Muscle of leg (tissue), 11 donors: ENCODE measurements around the gene CCDC148. TPM values are rescaled to one million over a fixed set of nuclear protein-coding genes. Genes with fewer than 3 reads are reported as not detected.

ENCODE experiments used
- DNase-seq: peaks from one replicate; pipeline ENCODE4 v3.0.0; 2013
- H3K27ac ChIP-seq: one replicate; pipeline ENCODE4 v1.5.1; 2013; ENCODE audit warnings: mild to moderate bottlenecking, low read length, control low read depth
- H3K27me3 ChIP-seq: one replicate; pipeline ENCODE4 v1.6.1; 2013; ENCODE audit warnings: low read length; ENCODE audit not compliant: control insufficient read depth, insufficient read depth
- H3K36me3 ChIP-seq: one replicate; pipeline ENCODE4 v1.6.1; 2013; ENCODE audit warnings: low read length; ENCODE audit not compliant: control insufficient read depth, insufficient read depth
- H3K4me1 ChIP-seq: one replicate; pipeline ENCODE4 v1.6.1; 2013; ENCODE audit warnings: low read length; ENCODE audit not compliant: control insufficient read depth, insufficient read depth
- H3K4me3 ChIP-seq: one replicate; pipeline ENCODE4 v1.5.1; 2013; ENCODE audit warnings: low read length, control low read depth
- H3K9me3 ChIP-seq: replicated peaks from 2 replicates; pipeline ENCODE4 v1.6.1; 2013; ENCODE audit warnings: low read depth, low read length; ENCODE audit not compliant: control insufficient read depth
- WGBS: methylation state at CpG from one replicate; pipeline ENCODE4 v1.1.5; 2013; ENCODE audit warnings: missing lambda C conversion rate; ENCODE audit not compliant: insufficient coverage; 5-methylcytosine and 5-hydroxymethylcytosine counted together
- polyA plus RNA-seq, 8 donors: library from polyadenylated mRNA; unstranded; fragments of 120-200 nt; gene quantifications; one replicate each; pipeline versions ENCODE4 v1.2.1 to v1.2.3, GENCODE V29; 2013; ENCODE audit warnings: inconsistent platforms in 1 of 8, low replicate concordance in 1 of 8; ENCODE audit not compliant: insufficient read length in 8 of 8, insufficient read depth in 1 of 8
- total RNA-seq: library from RNA; stranded (reverse); fragments of 120-200 nt; gene quantifications from one replicate; pipeline ENCODE4 v1.2.4, GENCODE V29; 2013

CCDC148 gene
- total and polyA plus RNA-seq, 9 donors: 0.24 to 1.2 (median 0.36) TPM

- no peaks in the 10 kb centered on the region for H3K9me3 ChIP-seq
- H3K4me1 ChIP-seq: no peaks in the 10 kb centered on the region
- H3K36me3 ChIP-seq: no peaks in the 10 kb centered on the region
- H3K27ac ChIP-seq: no peak overlapping the region
- no peak overlapping the region for H3K4me3 ChIP-seq
- DNase-seq: no peak
- no peaks in the 10 kb centered on the region for H3K27me3 ChIP-seq
- WGBS: 86% methylated on average over 4 of the region's 6 CpGs
Measured at GRCh38 chr2:158134655-158135054, 321.9 kb downstream of the CCDC148 start.

- Histone ChIP-seq H3K27me3 (no peaks in the 10 kb centered on the region), H3K36me3 (no peaks in the 10 kb centered on the region), H3K9me3 (no peaks in the 10 kb centered on the region), H3K27ac (no peak overlapping the region), H3K4me1 (no peaks in the 10 kb centered on the region), H3K4me3 (no peak overlapping the region)
- WGBS: no CpG with 5 or more reads among the region's 4 CpGs
- no peak for DNase-seq
Measured at GRCh38 chr2:158134055-158134454, 322.5 kb downstream of the CCDC148 start.

GRCh38 chr2:158131919-158132566, 324.5 kb downstream of the CCDC148 start:
- Histone ChIP-seq H3K27ac (no peak overlapping the region), H3K9me3 (no peaks in the 10 kb centered on the region), H3K4me3 (no peak overlapping the region), H3K36me3 (no peaks in the 10 kb centered on the region), H3K27me3 (no peaks in the 10 kb centered on the region), H3K4me1 (no peaks in the 10 kb centered on the region)
- no peak for DNase-seq
- WGBS: 89% methylated on average over 3 of the region's 7 CpGs

- Histone ChIP-seq H3K27me3 (no peaks in the 10 kb centered on the region), H3K4me1 (no peaks in the 10 kb centered on the region), H3K36me3 (no peaks in the 10 kb centered on the region), H3K4me3 (no peak overlapping the region), H3K9me3 (no peaks in the 10 kb centered on the region), H3K27ac (no peak overlapping the region)
- no peak for DNase-seq
- WGBS: no CpG with 5 or more reads among the region's 1 CpG
Measured at GRCh38 chr2:158131483-158131912, 325.1 kb downstream of the CCDC148 start.

- H3K4me1 ChIP-seq: no peaks in the 10 kb centered on the region
- H3K9me3 ChIP-seq: no peaks in the 10 kb centered on the region
- DNase-seq: no peak
- H3K27me3 ChIP-seq: no peaks in the 10 kb centered on the region
- no peak overlapping the region for H3K4me3 ChIP-seq
- no peak overlapping the region for H3K27ac ChIP-seq
- H3K36me3 ChIP-seq: no peaks in the 10 kb centered on the region
- no CpG with 5 or more reads among the region's 2 CpGs for WGBS
Measured at GRCh38 chr2:158130832-158131473, 325.6 kb downstream of the CCDC148 start.

GRCh38 chr2:158129037-158129436, 327.5 kb downstream of the CCDC148 start:
- H3K9me3 ChIP-seq: no peaks in the 10 kb centered on the region
- H3K4me1 ChIP-seq: no peaks in the 10 kb centered on the region
- 100% methylated on average over 1 of the region's 5 CpGs for WGBS
- no peak overlapping the region for H3K27ac ChIP-seq
- no peaks in the 10 kb centered on the region for H3K27me3 ChIP-seq
- no peak for DNase-seq
- H3K4me3 ChIP-seq: no peak overlapping the region
- H3K36me3 ChIP-seq: no peaks in the 10 kb centered on the region

- DNase-seq: no peak
- H3K36me3 ChIP-seq: no peaks in the 10 kb centered on the region
- no peak overlapping the region for H3K4me3 ChIP-seq
- H3K27ac ChIP-seq: no peak overlapping the region
- H3K9me3 ChIP-seq: no peaks in the 10 kb centered on the region
- H3K4me1 ChIP-seq: no peaks in the 10 kb centered on the region
- no peaks in the 10 kb centered on the region for H3K27me3 ChIP-seq
- 33% methylated on average over 1 of the region's 2 CpGs for WGBS
Measured at GRCh38 chr2:158128168-158128973, 328.2 kb downstream of the CCDC148 start.

- Histone ChIP-seq H3K4me1 (no peaks in the 10 kb centered on the region), H3K27ac (no peak overlapping the region), H3K9me3 (no peaks in the 10 kb centered on the region), H3K27me3 (no peaks in the 10 kb centered on the region), H3K36me3 (no peaks in the 10 kb centered on the region), H3K4me3 (no peak overlapping the region)
- no peak for DNase-seq
- WGBS: no CpG with 5 or more reads among the region's 1 CpG
Measured at GRCh38 chr2:158127380-158127804, 329.2 kb downstream of the CCDC148 start.

- Histone ChIP-seq H3K4me1 (no peaks in the 10 kb centered on the region), H3K27ac (no peak overlapping the region), H3K27me3 (no peaks in the 10 kb centered on the region), H3K9me3 (no peaks in the 10 kb centered on the region), H3K4me3 (no peak overlapping the region), H3K36me3 (no peaks in the 10 kb centered on the region)
- DNase-seq: no peak
- 100% methylated on average over 1 of the region's 5 CpGs for WGBS
Measured at GRCh38 chr2:158125756-158126498, 330.6 kb downstream of the CCDC148 start.

GRCh38 chr2:158124896-158125295, 331.7 kb downstream of the CCDC148 start:
- DNase-seq: no peak
- H3K9me3 ChIP-seq: no peaks in the 10 kb centered on the region
- H3K36me3 ChIP-seq: no peaks in the 10 kb centered on the region
- no peaks in the 10 kb centered on the region for H3K4me1 ChIP-seq
- H3K27ac ChIP-seq: no peak overlapping the region
- H3K27me3 ChIP-seq: no peaks in the 10 kb centered on the region
- WGBS: 71% methylated on average over 2 of the region's 2 CpGs
- H3K4me3 ChIP-seq: no peak overlapping the region
